DMS53 treated with DMSO at 0.1 percent for 48 hours (cell line): ENCODE data around the gene ING3.

ENCODE experiments used
- DNase-seq: peaks from one replicate; lab custom pipeline; 2025; ENCODE audit not compliant: unreplicated experiment; lab: John Stamatoyannopoulos, UW

ING3 gene, protein sequence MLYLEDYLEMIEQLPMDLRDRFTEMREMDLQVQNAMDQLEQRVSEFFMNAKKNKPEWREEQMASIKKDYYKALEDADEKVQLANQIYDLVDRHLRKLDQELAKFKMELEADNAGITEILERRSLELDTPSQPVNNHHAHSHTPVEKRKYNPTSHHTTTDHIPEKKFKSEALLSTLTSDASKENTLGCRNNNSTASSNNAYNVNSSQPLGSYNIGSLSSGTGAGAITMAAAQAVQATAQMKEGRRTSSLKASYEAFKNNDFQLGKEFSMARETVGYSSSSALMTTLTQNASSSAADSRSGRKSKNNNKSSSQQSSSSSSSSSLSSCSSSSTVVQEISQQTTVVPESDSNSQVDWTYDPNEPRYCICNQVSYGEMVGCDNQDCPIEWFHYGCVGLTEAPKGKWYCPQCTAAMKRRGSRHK

DNA sequence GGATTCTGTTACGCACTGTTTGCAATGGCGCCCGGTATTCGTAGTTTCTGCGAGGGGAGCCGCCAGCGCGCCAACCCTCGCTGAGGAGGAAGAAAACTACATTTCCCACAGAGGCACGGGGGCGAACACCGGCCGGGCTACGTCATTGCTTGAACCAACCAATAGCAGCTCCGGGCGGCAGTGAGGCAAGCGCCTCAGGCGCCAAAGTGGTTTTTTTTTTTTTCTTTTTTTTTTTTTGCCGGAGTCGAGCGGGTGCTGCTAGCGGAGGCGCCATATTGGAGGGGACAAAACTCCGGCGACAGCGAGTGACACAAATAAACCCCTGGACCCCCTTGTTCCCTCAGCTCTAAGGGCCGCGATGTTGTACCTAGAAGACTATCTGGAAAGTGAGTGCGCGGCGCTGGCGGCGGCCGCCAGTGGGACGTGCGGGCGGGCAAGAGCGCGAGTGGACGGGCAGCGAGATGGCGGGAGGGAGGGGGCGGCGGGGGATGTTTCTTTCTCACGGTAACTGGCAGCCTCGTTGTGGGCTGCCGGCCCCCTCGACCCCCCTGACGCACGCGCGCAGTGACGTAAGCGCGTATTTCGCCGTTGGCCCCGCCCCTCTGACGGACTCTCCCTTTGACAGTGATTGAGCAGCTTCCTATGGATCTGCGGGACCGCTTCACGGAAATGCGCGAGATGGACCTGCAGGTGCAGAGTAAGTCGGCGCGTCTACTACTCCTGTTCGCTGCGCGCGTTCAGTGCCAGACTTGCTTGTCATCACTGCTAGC, at the start of gene ING3:
Gene ING3 (plus strand): TSS at position 239 of the 770 bp plus-strand sequence. CDS start 120 bp downstream, at position 359.
- peak; percentile 99 for DNase-seq

DNA sequence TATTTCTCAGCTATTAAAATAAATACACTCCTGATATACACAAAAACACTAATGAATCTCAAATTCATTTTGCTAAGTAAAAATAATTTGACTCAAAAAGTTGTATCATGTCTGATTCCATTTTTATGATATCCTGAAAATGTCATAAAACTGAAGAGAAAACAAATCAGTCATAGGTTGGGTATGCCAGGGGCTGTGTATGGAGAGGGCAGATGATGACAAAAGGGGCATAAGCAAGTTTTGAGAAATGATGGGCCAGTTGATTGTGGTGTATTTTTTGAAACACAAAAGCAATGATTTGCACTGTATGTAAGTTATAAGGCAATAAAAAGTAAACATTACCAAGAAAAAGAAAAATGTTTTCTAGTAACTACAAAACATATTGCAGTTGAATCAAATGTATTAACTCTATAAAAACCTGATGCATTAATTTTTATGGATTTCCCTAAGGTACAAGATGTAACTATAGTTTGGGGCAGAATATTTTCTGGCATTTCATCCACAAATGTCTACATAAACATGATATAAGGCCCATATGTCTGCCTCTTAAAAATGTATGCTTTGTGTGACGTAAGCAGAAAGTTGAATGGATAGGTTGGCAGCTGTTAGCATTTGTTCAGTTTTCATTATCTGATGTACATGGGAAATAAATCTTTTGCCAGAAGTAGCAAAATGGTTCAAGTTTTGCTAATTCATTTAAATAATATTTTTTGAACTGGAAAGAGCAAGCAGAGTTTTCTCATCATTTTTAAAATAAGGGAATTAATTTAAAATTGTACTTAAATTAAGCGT, 35.1 kb upstream of the ING3 start:
- no peak for DNase-seq

DNA sequence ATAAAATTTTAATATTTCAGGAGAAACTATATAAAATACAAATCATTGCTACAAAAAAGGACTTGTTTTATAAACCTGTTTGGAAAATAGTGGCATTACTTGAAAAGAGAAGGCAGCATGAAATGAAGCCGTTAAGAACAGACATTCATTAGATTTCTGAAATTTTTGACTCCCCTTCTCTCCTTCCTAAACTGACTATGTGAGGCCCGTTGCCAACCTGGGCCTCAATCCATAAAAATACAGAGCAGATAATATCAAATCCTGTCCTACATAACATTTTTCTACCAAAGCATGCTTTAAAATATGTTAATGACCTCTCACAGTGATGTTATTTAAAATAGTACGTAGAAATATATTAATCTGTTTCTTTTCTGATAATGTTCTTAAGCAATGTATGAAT, 34.5 kb upstream of the ING3 start:
- no peak for DNase-seq

DNA sequence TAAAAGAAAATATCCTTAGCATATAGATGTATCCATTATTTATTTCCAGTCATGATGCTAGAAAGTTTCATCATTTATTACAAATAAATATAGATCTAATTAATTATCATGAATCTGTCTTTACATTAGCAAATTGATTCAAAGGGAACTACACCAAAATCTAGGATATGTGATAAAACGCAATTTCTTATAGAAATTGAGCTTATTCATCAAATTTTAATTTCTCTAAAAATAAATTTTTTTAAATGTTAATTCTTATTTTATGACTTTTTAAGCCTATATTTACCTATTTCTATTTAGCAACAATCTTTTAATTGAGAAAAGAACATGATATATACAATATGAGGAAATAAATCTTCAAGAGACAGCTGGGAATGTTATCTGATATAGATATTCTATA, 34.0 kb upstream of the ING3 start:
- DNase-seq: no peak

DNA sequence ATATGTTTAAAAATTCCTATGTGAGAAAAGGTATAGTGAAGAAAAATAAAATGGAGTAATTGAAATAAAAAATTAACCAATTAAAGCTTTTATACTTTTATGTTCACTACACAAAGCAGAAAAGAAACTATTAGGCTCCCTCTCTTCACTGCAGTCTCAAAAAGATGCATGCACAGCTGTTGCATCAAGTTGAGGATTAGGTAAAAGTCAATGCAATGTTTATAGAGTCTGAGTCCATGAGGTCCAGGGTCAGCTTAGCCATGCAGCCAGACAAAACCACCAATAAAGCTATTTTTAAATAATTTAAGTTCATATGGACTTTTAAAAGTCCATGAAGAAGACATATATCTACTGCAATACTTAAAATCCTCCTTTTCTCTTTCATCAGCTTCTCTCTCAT, 31.1 kb upstream of the ING3 start:
- no peak for DNase-seq

DNA sequence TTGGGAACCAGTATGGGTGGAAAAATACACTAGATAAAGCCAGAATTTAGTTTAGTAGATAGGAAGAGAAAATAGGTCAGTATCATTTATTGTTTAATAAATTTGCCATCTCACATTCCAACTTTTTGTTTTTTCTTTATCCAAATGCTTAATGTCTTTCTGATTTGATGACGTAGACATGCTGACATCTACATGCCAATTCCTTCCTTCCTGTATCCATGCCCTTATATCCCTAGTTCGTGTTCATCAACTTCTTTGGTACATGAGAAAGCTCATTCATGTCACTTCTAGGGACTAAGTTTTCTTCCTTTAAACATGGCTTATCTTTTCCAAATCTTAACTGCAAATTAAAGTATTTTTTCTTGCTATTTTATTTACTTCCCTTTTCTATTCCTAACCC, 30.5 kb upstream of the ING3 start:
- DNase-seq: no peak

DNA sequence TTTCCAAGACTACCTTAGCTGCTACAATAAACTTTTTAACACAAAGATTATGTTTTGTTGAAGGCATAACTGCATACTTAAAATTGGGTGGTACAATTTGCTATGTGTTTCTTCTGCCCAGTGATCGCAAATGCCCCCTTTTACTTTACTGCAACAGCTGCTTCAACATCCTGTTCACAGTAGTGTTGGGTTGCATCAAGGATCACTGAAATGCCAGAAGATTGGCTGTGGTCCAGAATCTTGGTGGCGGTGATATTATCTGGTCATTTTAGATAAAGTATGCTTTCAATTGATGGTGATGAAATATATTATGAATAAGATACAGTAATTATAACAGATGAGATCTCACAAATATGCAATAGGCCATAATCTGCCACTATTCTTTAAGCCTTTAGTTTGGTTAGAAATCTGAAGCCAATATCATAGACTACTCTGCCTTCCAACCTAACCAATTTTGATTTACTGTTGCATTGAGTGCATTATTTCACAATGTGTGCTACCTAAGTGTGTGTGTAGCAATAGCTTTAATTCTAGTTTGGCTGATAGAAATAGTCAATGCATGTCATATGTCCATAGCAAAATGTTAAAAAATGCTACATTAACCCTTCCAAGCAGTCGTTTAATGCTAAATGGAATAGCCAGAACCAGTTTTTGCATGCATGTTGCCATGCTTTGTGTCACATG, 29.8 kb upstream of the ING3 start:
- no peak for DNase-seq

DNA sequence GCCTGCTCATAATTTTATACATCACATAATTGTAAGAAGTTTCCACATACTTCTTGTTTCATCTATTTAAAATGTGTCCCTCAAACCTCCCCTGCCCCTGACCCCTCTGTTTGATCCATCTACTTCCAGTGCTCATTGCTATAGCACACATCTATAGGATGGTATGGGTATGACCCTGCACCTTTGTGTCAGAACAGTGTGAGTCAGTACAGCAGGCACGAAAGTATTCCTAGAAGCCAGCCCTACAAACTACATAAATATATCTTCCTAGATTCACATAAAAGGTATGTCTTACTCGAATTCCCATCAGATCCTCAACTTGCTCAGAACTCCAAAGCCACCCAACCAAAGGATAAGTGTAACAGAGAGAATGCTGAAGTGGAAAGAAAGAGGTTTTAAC, 25.7 kb upstream of the ING3 start:
- no peak for DNase-seq

DNA sequence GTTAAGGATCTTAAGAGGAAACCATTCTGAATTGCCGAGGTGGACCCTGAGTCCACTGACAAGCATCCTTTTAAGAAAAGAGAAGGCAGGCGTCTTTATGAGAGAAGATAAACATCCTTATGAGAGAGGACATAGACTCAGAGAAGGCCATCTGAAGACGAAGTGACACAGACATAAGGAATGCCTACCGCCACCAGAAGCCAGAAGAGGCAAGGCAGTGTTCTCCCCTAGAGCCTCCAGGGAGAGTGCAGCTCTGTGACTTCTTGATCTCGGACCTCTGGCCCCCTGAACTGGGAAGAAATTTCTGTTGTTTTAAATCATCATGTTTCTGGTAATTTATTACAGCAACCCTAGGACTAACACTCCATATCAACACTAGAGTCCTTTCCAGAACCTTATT, 25.2 kb upstream of the ING3 start:
- DNase-seq: no peak

DNA sequence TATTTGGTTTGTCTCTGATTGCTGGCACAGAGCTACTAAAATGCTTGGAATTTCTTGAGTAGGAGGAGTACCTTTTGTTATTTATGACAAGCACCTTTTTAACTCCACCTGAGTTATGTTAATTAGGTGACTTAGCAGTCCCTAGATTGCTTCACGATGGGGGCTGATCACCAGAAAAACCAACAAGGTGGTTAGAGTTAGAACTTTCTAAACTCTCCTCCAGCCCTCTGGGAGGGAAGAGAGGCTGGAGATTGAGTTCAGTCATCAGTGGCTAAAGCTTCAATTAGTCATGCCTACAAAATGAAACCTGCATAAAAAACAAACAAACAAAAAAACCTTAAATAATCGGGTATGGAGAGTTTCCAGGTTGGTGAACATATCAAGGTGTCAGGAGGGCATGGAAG, 23.6 kb upstream of the ING3 start:
- DNase-seq: no peak

DNA sequence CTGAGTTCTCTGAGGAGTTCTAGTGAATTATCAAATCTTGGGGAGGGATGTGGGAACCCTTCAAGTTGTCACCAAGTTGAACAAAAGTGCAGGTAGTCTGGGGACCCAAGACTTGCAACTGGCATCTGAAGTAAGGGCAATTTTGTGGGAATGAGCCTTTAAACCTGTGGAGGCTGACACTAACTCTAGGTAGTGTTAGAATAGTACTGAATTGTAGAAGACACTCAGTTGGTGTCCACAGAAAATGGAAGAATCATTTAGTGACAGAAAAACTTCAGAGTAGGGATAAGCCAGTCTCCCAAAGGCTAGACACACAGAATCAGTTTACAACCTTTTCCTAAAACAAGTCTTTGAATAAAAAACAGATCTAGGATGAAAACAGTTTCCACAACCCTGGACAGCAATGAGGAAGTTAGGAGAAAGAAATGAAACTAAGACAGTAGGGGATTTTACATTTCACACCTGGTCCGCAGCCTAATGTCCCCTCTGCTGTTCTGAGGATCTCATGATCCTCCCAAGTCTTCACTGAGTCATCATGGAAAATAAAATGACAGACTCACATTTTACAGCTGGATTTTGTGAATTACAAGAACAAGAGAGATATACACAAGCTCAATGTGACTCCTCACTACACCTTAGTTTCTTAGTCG, 23.0 kb upstream of the ING3 start:
- no peak for DNase-seq

DNA sequence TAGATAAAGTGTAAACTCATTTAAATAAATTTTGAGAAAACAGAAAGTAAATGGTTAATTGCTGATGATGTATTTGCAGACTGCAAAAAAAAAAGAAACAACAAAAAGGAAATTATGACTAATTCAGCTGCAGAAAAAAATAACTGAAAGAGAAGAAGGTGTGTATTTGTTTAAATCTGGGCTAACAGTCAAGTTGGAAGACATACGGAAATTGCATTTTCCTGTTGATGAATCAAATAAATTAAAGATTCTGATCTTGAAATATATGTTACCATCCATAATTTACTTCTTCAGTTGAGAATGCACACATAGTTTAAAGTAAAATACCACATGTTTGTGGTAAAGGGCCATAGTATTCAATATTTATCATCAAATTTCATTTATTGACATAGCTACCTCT, 19.3 kb upstream of the ING3 start:
- DNase-seq: no peak

DNA sequence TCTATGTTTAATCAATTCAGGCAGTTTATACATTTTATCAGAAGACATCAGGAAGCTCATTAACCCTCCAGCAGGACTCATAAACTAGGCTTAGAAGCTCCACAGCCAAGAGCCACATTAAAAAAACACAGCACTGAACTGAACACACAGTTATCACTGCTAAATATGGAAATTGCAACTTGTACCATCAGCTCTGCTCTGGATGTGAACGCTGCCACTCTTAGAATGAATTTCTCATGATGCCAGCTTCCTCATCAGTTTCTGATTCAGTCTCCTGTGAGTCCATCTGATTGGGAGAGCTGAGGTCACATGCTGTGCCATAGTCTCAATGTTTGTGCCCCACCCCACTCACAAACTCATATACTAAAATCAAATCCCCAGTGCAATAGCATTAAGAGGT, 17.1 kb upstream of the ING3 start:
- no peak for DNase-seq

DNA sequence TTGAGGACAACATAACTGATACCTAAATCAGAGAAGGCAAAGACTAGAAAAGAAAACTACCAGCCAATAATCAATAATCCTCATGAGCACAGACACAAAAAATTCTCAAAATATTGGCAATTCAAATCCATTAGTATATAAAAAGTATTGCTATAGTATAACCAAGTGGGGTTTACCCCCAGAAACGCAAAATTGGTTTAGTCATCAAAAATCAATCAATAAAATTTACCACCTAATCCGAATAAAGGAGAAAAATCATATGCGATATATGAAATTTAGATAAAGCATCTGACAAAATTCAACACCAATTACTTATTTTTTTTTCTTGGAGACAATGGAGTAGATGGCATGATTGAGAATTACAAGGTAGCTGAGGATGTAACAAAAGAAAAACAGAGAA, 11.2 kb upstream of the ING3 start:
- DNase-seq: no peak

DNA sequence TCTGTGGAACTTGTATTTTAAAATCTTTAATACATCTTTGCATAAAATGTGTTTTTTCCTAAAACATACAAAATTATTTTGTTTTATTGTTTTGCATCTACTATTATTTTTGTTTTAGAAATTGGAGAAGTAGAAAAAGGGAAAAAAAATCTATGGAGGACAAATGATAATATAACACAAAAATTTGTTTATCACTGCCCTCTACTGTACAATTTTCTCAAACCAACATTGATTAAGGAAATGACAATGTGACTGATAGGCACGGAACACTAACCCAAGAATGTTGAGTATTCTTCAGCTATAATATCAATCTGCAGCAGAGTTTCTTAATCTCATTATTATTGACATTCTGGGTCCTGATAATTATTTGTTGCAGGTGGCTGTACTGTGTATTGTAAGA, 9.5 kb upstream of the ING3 start:
- peak; percentile 52 for DNase-seq

DNA sequence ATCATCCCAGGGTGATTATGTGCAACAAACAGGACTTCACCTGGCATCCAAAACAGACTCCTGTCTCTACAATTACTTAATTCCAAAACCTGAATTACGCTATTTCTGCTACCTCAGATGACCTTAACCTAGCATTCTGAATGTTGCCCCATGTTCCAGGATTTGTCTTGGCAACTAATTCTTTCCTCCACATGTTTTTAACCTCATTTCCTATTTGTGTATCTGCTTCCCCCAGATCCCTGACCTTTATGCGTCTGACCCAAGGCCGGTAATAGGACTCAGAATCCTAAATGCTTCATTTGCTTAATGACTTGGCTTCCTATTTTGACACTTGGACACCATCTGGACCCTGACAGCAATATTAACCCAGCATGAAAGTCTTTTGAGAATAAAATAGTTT, 8.7 kb upstream of the ING3 start:
- no peak for DNase-seq

DNA sequence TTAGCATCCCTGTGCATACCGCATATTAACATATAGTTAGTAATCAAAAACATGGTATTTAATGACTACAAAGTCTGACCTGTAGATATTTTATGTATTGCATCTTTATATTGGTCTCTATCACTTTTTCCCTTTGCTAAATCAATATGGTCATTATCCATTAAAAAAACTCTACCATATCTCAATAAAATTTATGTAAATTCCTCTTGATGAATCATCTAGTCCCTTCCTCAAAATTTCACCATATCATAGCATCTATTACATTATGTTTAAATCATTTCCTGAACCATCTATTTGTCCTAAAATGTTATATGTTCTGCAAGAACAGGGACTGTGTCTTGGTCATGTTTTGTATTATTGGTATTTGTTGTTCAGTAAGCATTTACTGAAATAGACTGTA, 7.7 kb upstream of the ING3 start:
- no peak for DNase-seq

DNA sequence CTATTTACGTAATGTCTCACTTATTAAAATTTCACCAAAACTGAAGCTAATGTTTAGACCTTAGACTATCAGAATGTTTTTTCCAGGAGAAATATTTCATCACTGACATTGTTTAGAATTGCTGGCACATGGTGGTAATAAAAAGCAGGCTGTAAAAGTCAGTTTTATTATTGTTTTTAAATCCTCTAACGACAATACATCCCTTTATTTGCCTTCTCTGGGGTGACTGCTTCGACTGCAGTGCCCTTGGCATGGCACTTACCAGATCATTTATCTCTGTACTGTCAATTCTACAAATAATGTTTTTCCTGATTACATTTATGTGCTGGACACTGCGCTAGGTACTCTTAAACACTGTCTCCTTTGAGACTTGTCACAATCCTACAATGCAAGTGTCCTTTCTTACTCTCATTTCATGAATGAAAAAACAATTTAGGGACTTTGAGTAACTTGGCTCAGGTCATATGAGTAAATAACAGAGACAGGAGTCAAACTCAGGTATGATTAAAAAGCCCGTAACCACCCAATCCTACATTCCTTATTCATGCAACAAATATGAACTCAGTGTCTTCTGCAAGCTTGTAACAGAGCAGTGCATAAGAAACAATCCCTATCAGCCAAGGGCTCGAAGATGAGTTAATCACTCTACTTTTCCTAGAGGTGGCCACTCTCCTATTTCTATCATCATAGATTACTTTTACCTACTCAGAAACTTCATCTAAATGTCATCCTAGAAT, 5.6 kb upstream of the ING3 start:
- no peak for DNase-seq

DNA sequence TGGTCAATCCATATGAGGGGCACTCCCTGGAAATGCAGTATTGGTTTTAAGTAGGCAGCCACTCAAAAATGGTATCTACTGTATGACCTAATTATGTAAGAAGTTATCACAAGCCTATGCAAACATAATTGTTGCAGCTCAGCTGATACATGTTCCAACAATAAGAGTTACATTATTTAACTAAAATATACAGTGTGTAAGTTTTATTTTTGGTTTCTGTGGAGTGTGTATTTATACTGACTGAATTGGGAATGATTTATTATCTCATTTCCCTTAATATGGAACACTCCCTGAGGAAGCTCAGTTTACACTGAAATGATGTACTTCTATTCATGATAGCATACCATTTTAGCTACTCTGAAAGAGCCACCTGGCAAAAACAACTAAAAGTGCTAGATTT, 2.6 kb upstream of the ING3 start:
- no peak for DNase-seq

DNA sequence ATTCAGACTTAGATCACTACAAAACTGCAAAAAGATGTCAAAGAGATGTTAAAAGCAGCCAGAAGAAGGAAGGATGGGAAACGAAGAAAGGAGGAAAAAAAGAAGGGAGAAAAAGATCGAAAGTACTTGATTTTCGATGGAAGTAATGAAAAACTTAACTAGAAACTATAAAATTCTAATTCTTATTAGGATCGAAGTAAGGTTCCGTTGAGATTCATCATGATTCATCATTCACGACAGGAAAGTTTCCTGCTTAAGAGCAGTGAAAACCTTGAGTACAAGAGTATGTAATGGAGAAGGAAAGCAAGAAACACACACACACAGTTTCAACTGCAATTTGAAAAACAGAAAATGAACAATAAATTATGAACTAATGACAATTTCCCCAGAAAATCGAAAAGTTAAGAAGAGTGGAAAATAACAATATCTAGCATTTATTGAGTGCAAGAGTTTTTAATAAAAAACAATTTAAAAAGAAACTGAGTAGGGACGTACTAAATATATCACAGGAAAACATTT, 1.1 kb upstream of the ING3 start:
- no peak for DNase-seq
